Measurements from ENCODE around the gene ZMYND19.

DNA sequence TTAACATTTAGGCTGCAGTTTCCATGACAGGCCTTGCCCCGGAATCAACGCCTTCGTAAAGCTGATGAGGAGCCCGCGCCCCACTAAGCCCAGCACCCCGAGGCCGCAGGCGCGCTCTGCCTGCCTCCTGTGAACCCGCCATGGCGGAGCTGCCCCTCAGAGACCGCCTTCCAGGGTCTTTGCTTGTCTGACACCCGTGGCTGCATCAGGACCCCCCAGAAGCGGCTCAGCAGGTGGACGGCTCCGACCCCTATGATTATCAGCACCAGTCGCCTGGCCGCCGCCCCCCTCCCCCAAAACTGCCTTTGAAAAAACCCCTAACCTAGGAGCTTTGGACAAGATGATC, 11.1 kb downstream of the ZMYND19 start:
- TF ChIP-seq, protein P1, sequence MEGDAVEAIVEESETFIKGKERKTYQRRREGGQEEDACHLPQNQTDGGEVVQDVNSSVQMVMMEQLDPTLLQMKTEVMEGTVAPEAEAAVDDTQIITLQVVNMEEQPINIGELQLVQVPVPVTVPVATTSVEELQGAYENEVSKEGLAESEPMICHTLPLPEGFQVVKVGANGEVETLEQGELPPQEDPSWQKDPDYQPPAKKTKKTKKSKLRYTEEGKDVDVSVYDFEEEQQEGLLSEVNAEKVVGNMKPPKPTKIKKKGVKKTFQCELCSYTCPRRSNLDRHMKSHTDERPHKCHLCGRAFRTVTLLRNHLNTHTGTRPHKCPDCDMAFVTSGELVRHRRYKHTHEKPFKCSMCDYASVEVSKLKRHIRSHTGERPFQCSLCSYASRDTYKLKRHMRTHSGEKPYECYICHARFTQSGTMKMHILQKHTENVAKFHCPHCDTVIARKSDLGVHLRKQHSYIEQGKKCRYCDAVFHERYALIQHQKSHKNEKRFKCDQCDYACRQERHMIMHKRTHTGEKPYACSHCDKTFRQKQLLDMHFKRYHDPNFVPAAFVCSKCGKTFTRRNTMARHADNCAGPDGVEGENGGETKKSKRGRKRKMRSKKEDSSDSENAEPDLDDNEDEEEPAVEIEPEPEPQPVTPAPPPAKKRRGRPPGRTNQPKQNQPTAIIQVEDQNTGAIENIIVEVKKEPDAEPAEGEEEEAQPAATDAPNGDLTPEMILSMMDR (IDR thresholded peaks at IDR 0.05): no peak
- TF ChIP-seq POLR2AphosphoS5 (IDR thresholded peaks at IDR 0.05; ENCODE audit: insufficient read depth in 1 of 2, low read depth in 1 of 2) (peak in 1 of 2 donors; percentile 9), POLR2A (IDR thresholded peaks at IDR 0.05) (no peak)
